Loucy (cell line): ENCODE results near the gene TXNRD2.

Experiments
- H2AFZ ChIP-seq: fragments of 200-600 bp; sonication (generic); 2 replicates; pipeline ENCODE4 v1.6.0; 2016; ENCODE audit warnings: antibody characterized with exemption, mild to moderate bottlenecking, low read length, moderate library complexity
- H3F3A ChIP-seq: fragments of 200-600 bp; 2 replicates; pipeline ENCODE4 v1.6.0; 2016; ENCODE audit warnings: antibody characterized with exemption, low read depth, mild to moderate bottlenecking
- H3K27me3 ChIP-seq: fragments of 200-600 bp; sonication (generic); 2 replicates; pipeline ENCODE4 v1.6.1; 2014; ENCODE audit warnings: low read length, mild to moderate bottlenecking; ENCODE audit not compliant: insufficient read depth, poor library complexity, severe bottlenecking
- H3K36me3 ChIP-seq: fragments of 200-600 bp; sonication (generic); 2 replicates; pipeline ENCODE4 v1.6.1; 2016; ENCODE audit warnings: low read length; ENCODE audit not compliant: insufficient read depth
- H3K4me1 ChIP-seq: fragments of 200-600 bp; sonication (generic); 2 replicates; pipeline ENCODE4 v1.5.1; 2014; ENCODE audit warnings: low read length, mild to moderate bottlenecking; ENCODE audit not compliant: insufficient read depth, poor library complexity, severe bottlenecking
- H3K4me2 ChIP-seq: fragments of 200-600 bp; sonication (generic); 2 replicates; pipeline ENCODE4 v1.6.0; 2014; ENCODE audit warnings: antibody characterized with exemption, low read length, low read depth, mild to moderate bottlenecking; ENCODE audit not compliant: poor library complexity, severe bottlenecking
- H3K4me3 ChIP-seq: fragments of 200-600 bp; sonication (generic); 2 replicates; pipeline ENCODE4 v1.5.1; 2014; ENCODE audit warnings: low read length, mild to moderate bottlenecking, mixed read lengths; ENCODE audit not compliant: poor library complexity, severe bottlenecking
- H3K79me2 ChIP-seq: fragments of 200-600 bp; sonication (generic); 2 replicates; pipeline ENCODE4 v1.6.1; 2014; ENCODE audit warnings: low read length; ENCODE audit not compliant: insufficient read depth
- H3K9ac ChIP-seq: fragments of 200-600 bp; sonication (generic); 2 replicates; pipeline ENCODE4 v1.6.0; 2014; ENCODE audit warnings: mild to moderate bottlenecking, low read depth, low read length, moderate library complexity; ENCODE audit not compliant: poor library complexity, severe bottlenecking
- H3K9me2 ChIP-seq: fragments of 200-600 bp; sonication (generic); replicated peaks from 2 replicates; pipeline ENCODE4 v1.6.1; 2016; ENCODE audit warnings: low read depth, low read length, mixed read lengths
- H3K9me3 ChIP-seq: fragments of 200-600 bp; sonication (generic); 2 replicates; pipeline ENCODE4 v1.6.1; 2014; ENCODE audit warnings: mild to moderate bottlenecking, antibody characterized with exemption, low read length, low read depth; ENCODE audit not compliant: insufficient read depth
- H4K20me1 ChIP-seq: fragments of 200-600 bp; sonication (generic); 2 replicates; pipeline ENCODE4 v1.6.0; 2014; ENCODE audit warnings: antibody characterized with exemption, low read length, mild to moderate bottlenecking; ENCODE audit not compliant: insufficient read depth, poor library complexity, severe bottlenecking
- EZH2phosphoT487 ChIP-seq: fragments of 200-600 bp; IDR thresholded peaks from 2 replicates; pipeline ENCODE4 v1.6.1; 2018; ENCODE audit warnings: antibody characterized with exemption, mild to moderate bottlenecking, moderate library complexity, borderline replicate concordance
- TF ChIP-seq, protein P1 (sequence below): fragments of 200-600 bp; sonication (generic); conservative IDR thresholded peaks from 2 replicates; pipeline ENCODE4 v1.5.1; 2014; ENCODE audit warnings: mild to moderate bottlenecking, antibody characterized with exemption, low read length

TXNRD2 gene

DNA sequence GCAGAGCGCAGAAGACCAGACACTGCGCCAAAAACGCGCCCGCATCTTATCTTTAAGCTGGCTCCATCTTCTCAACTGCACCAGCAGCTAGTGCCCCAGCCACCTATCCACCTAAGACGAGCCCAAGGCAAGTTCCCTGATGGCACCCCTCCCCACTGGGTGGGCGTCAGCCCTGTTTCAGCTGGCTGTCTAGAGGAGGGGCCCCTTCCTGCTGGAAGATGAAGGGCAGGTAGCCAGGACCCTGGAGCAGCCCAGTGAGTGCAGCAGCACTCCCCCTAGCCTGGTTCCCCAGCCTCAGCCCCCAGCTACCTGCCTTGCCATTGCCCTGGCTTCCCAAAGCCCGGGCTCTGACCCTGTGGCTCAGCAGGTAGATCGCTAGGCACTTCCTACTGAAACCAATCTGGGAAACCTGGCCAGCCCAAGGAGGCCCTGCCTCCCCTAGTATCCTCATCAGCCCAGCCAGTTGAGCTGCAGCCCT is 46.8 kb upstream of the TXNRD2 start:
- no peaks in the 10 kb centered on the region for H3K79me2 ChIP-seq
- no peaks in the 10 kb centered on the region for H3K36me3 ChIP-seq
- H4K20me1 ChIP-seq, result no peaks in the 10 kb centered on the region
- no peak overlapping the region for H3K4me3 ChIP-seq
- H3K9ac ChIP-seq, result no peak overlapping the region
- no peaks in the 10 kb centered on the region for H3K27me3 ChIP-seq
- H3K9me3 ChIP-seq, result no peaks in the 10 kb centered on the region
- H3F3A ChIP-seq, result no peaks in the 10 kb centered on the region
- TF ChIP-seq, protein P1, sequence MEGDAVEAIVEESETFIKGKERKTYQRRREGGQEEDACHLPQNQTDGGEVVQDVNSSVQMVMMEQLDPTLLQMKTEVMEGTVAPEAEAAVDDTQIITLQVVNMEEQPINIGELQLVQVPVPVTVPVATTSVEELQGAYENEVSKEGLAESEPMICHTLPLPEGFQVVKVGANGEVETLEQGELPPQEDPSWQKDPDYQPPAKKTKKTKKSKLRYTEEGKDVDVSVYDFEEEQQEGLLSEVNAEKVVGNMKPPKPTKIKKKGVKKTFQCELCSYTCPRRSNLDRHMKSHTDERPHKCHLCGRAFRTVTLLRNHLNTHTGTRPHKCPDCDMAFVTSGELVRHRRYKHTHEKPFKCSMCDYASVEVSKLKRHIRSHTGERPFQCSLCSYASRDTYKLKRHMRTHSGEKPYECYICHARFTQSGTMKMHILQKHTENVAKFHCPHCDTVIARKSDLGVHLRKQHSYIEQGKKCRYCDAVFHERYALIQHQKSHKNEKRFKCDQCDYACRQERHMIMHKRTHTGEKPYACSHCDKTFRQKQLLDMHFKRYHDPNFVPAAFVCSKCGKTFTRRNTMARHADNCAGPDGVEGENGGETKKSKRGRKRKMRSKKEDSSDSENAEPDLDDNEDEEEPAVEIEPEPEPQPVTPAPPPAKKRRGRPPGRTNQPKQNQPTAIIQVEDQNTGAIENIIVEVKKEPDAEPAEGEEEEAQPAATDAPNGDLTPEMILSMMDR, result no peak
- no peak for TF ChIP-seq EZH2phosphoT487
- no peak overlapping the region for H3K4me2 ChIP-seq
- peaks cover 2% of the 10 kb centered on the region for H3K4me1 ChIP-seq
- no peak overlapping the region for H2AFZ ChIP-seq
- no peaks in the 10 kb centered on the region for H3K9me2 ChIP-seq

DNA sequence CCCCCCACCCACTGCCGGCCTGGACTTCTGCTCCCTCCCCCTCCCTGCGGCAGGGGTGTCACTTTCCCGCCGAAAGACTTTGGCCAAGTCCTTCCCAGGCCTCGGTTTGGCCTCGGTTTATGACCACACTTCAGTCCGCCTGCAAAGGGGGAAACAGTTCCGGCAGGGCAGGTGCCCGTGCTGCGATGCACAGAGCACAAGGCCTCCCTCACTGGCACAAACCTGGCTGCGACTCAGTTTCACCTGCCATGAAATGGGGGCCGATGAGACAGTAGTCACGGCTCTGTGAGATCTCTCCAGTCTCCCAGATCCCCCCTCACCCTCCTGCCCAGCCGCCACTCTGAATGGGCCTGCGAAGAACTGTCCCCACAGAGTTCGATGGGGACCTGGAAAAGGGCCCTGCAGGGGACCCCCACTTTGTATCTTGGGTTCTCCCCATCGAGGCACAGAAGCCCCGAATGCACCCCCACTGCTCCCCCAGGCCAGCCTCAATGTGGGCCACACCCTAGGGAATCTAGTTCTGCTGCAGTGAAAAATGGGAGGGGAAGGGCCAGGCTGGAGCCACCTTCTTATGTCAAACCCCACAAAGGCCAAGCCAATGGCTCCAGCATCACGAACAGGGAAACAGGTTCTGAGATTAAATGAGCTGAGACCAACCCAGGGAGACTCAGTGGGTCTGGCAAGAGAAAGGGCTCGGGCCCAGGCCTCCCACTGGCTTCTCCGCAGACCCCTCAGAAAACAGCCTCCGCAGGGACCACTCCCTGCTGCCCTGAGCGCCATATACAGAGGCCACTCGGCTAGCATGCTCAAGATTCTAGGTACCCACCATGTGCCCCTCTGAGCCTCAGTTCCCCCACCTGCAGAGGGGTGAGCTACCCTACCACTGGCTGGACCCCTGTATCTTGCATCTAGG is 46.0 kb upstream of the TXNRD2 start:
- Histone ChIP-seq H3K4me1 (peaks cover 2% of the 10 kb centered on the region), H3K9me2 (no peaks in the 10 kb centered on the region), H3K9ac (no peak overlapping the region), H2AFZ (no peak overlapping the region), H3K36me3 (no peaks in the 10 kb centered on the region), H3K27me3 (no peaks in the 10 kb centered on the region), H3K9me3 (no peaks in the 10 kb centered on the region), H3K4me3 (no peak overlapping the region), H3K4me2 (no peak overlapping the region), H3K79me2 (no peaks in the 10 kb centered on the region), H3F3A (no peaks in the 10 kb centered on the region), H4K20me1 (no peaks in the 10 kb centered on the region)
- TF ChIP-seq EZH2phosphoT487, result no peak
- TF ChIP-seq, protein P1, result no peak

DNA sequence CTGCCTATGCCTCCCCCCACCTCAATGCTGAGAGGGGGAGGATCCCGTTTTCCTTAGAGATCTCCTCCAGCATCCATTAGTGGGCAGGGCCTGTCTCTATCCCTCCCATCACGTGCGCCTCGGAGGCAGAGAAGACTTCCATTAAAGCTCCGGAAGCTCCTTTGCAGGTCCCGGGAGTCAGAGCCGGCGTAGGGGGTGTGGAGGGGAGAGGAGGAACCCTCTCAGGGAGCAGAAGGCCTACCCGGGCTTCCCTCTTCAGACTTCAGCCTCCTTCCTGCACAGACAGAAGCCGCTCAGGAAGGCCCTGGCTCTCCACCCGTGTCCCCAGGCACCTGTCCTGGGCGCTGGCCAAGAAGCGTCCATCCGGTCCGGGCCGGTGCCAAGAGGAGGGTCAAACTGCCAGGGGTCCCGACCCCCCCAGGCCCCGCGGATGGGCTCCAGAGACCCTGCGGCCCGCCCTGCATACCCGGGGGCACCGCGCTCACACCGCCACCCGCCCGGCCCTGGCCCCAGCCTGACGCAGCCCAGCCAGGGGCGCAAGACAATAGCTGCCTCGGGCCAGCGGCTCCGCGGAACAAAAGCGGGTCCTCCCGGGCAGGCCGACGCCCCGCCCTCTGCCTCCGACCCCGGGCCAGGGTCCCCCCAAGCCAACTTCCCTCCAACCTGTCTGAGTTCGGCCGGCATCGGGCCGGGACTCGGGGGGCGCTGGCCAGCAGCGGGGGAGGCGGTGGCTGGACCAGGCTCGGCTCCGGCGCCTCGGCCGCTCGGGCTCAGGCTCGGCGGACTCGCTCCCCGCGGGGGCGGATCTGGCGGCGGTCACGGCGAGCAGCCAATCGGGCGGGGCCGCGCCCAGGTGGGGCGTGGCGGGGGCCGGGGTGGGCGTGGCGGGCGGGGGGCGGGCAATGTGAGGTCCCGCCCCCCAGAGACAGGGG is 45.1 kb upstream of the TXNRD2 start:
- peak overlapping the region; percentile 87 for H2AFZ ChIP-seq
- H3K9ac ChIP-seq, result peak overlapping the region; percentile 73
- peaks cover 2% of the 10 kb centered on the region for H3K4me1 ChIP-seq
- H4K20me1 ChIP-seq, result no peaks in the 10 kb centered on the region
- TF ChIP-seq EZH2phosphoT487, result no peak
- TF ChIP-seq, protein P1, result no peak
- peak overlapping the region; percentile 81 for H3K4me3 ChIP-seq
- peak overlapping the region; percentile 89 for H3K4me2 ChIP-seq
- H3K9me2 ChIP-seq, result no peaks in the 10 kb centered on the region
- H3F3A ChIP-seq, result no peaks in the 10 kb centered on the region
- H3K36me3 ChIP-seq, result no peaks in the 10 kb centered on the region
- H3K79me2 ChIP-seq, result no peaks in the 10 kb centered on the region
- H3K27me3 ChIP-seq, result no peaks in the 10 kb centered on the region
- no peaks in the 10 kb centered on the region for H3K9me3 ChIP-seq
